B cell (primary cell): ENCODE data around the gene NHSL1. TPM values are rescaled to one million over a fixed set of nuclear protein-coding genes. Genes with fewer than 3 reads are reported as not detected.
A peak's percentile ranks its signal among the peaks of the same experiment; 100 is the strongest.

Source experiments
- ATAC-seq: fragments of 200-7000 bp; cut with Tn5 transposase; one replicate; pipeline ENCODE4 v1.10.0; 2021; ENCODE audit warnings: low read depth, mild to moderate bottlenecking, moderate number of reproducible peaks, moderate library complexity
- CTCF ChIA-PET: fragments of 350-600 bp; sonication (Branson Sonifier 250); formaldehyde crosslinking; loops from one replicate; lab custom pipeline; 2021; ENCODE audit warnings: antibody characterized with exemption, inconsistent platforms; lab: Charles Lee
- POLR2A ChIA-PET: fragments of 350-600 bp; sonication (Branson Sonifier 250); formaldehyde crosslinking; loops from one replicate; lab custom pipeline; 2021; ENCODE audit warnings: antibody characterized with exemption; lab: Charles Lee
- DNase-seq: peaks from one replicate; pipeline ENCODE4 v3.0.0; 2013
- H2AFZ ChIP-seq: 2 replicates; pipeline ENCODE4 v1.6.1; 2012; ENCODE audit warnings: mild to moderate bottlenecking, low read depth, low read length; ENCODE audit not compliant: insufficient read depth, poor library complexity, severe bottlenecking
- H3K27ac ChIP-seq, 2 donors: 1 replicate in 1 of 2; 2 replicates in 1 of 2; pipeline ENCODE4 v1.5.1; 2012 to 2013; ENCODE audit warnings: low read length in 2 of 2, mild to moderate bottlenecking in 2 of 2, moderate library complexity in 1 of 2
- H3K27me3 ChIP-seq, 4 experiments: fragments of 200-600 bp in 1 of 4; sonication (generic) in 1 of 4; replicated peaks in 1 of 4; 1 replicate in 2 of 4; 2 replicates in 2 of 4; pipeline versions ENCODE4 v1.6.1 to v1.7.0; 2013 to 2016; ENCODE audit warnings: low read length in 3 of 4, mild to moderate bottlenecking in 2 of 4, mixed read lengths in 1 of 4, moderate library complexity in 1 of 4; ENCODE audit not compliant: insufficient read depth in 4 of 4, control insufficient read depth in 3 of 4; ENCODE audit errors: control extremely low read depth in 1 of 4
- H3K36me3 ChIP-seq, 2 experiments: replicated peaks in 1 of 2; 1 replicate in 1 of 2; 2 replicates in 1 of 2; pipeline versions ENCODE4 v1.6.1 to v1.7.1; 2013; ENCODE audit warnings: low read length in 1 of 2; ENCODE audit not compliant: insufficient read depth in 2 of 2, control insufficient read depth in 1 of 2; ENCODE audit errors: control extremely low read depth in 1 of 2, extremely low read depth in 1 of 2
- H3K4me1 ChIP-seq, 2 donors: fragments of 200-600 bp in 1 of 2; sonication (generic) in 1 of 2; 1 replicate in 1 of 2; 2 replicates in 1 of 2; pipeline versions ENCODE4 v1.5.1 to v1.6.1; 2013 to 2017; ENCODE audit warnings: low read length in 2 of 2; ENCODE audit not compliant: control insufficient read depth in 2 of 2, insufficient read depth in 2 of 2
- H3K4me2 ChIP-seq: replicated peaks from 2 replicates; pipeline ENCODE3; 2012; ENCODE audit warnings: mild to moderate bottlenecking, low read depth, low read length; ENCODE audit not compliant: poor library complexity, severe bottlenecking
- H3K4me3 ChIP-seq, 5 experiments: fragments of 200-600 bp in 1 of 5; sonication (generic) in 1 of 5; 1 replicate in 3 of 5; 2 replicates in 2 of 5; pipeline versions ENCODE4 v1.5.1 to v1.7.0; 2011 to 2016; ENCODE audit warnings: low read length in 4 of 5, mild to moderate bottlenecking in 4 of 5, low read depth in 2 of 5, control low read depth in 1 of 5, moderate library complexity in 1 of 5; ENCODE audit not compliant: insufficient read depth in 1 of 5; ENCODE audit errors: control extremely low read depth in 1 of 5, extremely low read depth in 1 of 5
- H3K79me2 ChIP-seq: fragments of 200-600 bp; sonication (generic); one replicate; pipeline ENCODE4 v1.6.0; 2016; ENCODE audit warnings: low read length; ENCODE audit not compliant: control insufficient read depth, insufficient read depth
- H3K9ac ChIP-seq: fragments of 200-600 bp; sonication (generic); 2 replicates; pipeline ENCODE4 v1.6.1; 2017; ENCODE audit warnings: mild to moderate bottlenecking, low read length, moderate library complexity
- H3K9me3 ChIP-seq, 3 donors: one replicate each; pipeline versions ENCODE4 v1.6.1 to v1.7.1; 2013; ENCODE audit warnings: low read length in 2 of 3; ENCODE audit not compliant: control insufficient read depth in 2 of 3, insufficient read depth in 1 of 3; ENCODE audit errors: control extremely low read depth in 1 of 3
- H4K20me1 ChIP-seq: 2 replicates; pipeline ENCODE4 v1.6.0; 2012; ENCODE audit warnings: mild to moderate bottlenecking, low read length; ENCODE audit not compliant: insufficient read depth, control insufficient read depth, poor library complexity, severe bottlenecking
- H3K27ac Mint-ChIP-seq: one replicate; pipeline ENCODE4 v1.8.0; 2021; ENCODE audit warnings: mixed read lengths
- H3K27me3 Mint-ChIP-seq: one replicate; pipeline ENCODE4 v1.8.0; 2021; ENCODE audit warnings: mixed read lengths
- H3K4me1 Mint-ChIP-seq: one replicate; pipeline ENCODE4 v1.8.0; 2021; ENCODE audit warnings: mixed read lengths
- H3K4me3 Mint-ChIP-seq: one replicate; pipeline ENCODE4 v1.8.0; 2021; ENCODE audit warnings: mixed read lengths
- H3K9me3 Mint-ChIP-seq: one replicate; pipeline ENCODE4 v1.8.0; 2022; ENCODE audit warnings: mixed read lengths; ENCODE audit not compliant: insufficient read depth
- CTCF ChIP-seq: fragments of 200-600 bp; IDR thresholded peaks from one replicate; pipeline ENCODE4 v1.8.0; 2022; ENCODE audit warnings: antibody characterized with exemption, mild to moderate bottlenecking
- EZH2 ChIP-seq: IDR thresholded peaks from 2 replicates; pipeline ENCODE4 v1.6.1; 2012; ENCODE audit warnings: borderline replicate concordance, low read depth, mild to moderate bottlenecking, moderate library complexity, low read length; ENCODE audit not compliant: insufficient read depth, poor library complexity, severe bottlenecking
- WGBS: methylation state at CpG from one replicate; pipeline ENCODE4 v1.1.5; 2013; ENCODE audit warnings: missing lambda C conversion rate; ENCODE audit not compliant: insufficient coverage; 5-methylcytosine and 5-hydroxymethylcytosine counted together
- intact Hi-C: fragments of 100-400 bp; cut with micrococcal nuclease; formaldehyde crosslinking; loops from one replicate; pipeline ENCODE4 v1.10.0; 2022
- polyA plus RNA-seq: library from polyadenylated mRNA; depleted of rRNA; stranded (reverse); fragments of >200 nt; gene quantifications from 2 replicates; pipeline ENCODE4 v1.2.3, GENCODE V29; 2012
- total RNA-seq, 2 donors: library from RNA; stranded (reverse); fragments of 120-200 nt in 1 of 2; gene quantifications; 1 replicate in 1 of 2; 2 replicates in 1 of 2; pipeline versions ENCODE4 v1.2.3 to v1.2.4, GENCODE V29; 2013 to 2022

Gene NHSL1
- total and polyA plus RNA-seq, 2 donors (not counting 1 experiment from before 2014, with no cell fraction given): 0.04 to 0.10 TPM

- Histone ChIP-seq H2AFZ (peak overlapping the region; percentile 97), H3K9ac (peak overlapping the region; percentile 94), H3K27me3 (no peaks in the 10 kb centered on the region), H3K36me3 (peaks cover 7 to 26% of the 10 kb centered on the region in 2 experiments), H3K4me2 (peak overlapping the region; percentile 99), H3K4me1 (peaks cover 8 to 16% of the 10 kb centered on the region in 2 donors), H3K79me2 (no peaks in the 10 kb centered on the region), H4K20me1 (no peaks in the 10 kb centered on the region), H3K9me3 (no peaks in the 10 kb centered on the region), H3K27ac (peak overlapping the region; percentile 55 to 93), H3K4me3 (peak overlapping the region; percentile 83 to 95 (median 93))
- intact Hi-C loops: loop anchor here (5.0 to 10.0 kb wide), 5 partner anchors 296 to 1299 kb away; partner anchors contain the start of genes ABRACL and PERP
- Mint-ChIP-seq H3K4me1 (peaks cover 23% of the 10 kb centered on the region), H3K27me3 (no peaks in the 10 kb centered on the region), H3K27ac (peak overlapping the region; percentile 90), H3K4me3 (peak overlapping the region; percentile 88), H3K9me3 (no peaks in the 10 kb centered on the region)
- POLR2A ChIA-PET: no interaction called here
- peak; percentile 11 for ATAC-seq
- no peak for DNase-seq
- under 1% methylated on average over 30 of the region's 30 CpGs for WGBS
- TF ChIP-seq CTCF (no peak), EZH2 (no peak)
- CTCF ChIA-PET: interaction anchor here (0.5 to 4.1 kb wide), 12 partner anchors 9 to 1696 kb away, joined by 3 to 39 read pairs (median 4); partner anchors contain the start of gene CCDC28A
Observed at GRCh38 chr6:138403324-138403800, 95.9 kb downstream of the NHSL1 start.

GRCh38 chr6:138402838-138403187, 96.5 kb downstream of the NHSL1 start:
- TF ChIP-seq EZH2: no peak
- no peak for TF ChIP-seq CTCF
- Histone ChIP-seq H3K4me1 (peaks cover 8 to 16% of the 10 kb centered on the region in 2 donors), H3K27ac (no peak overlapping the region), H3K4me2 (peak overlapping the region; percentile 99), H3K79me2 (no peaks in the 10 kb centered on the region), H4K20me1 (no peaks in the 10 kb centered on the region), H3K4me3 (peak overlapping the region in 4 of 5 experiments; percentile 2 to 95 (median 90)), H3K9ac (peak overlapping the region; percentile 94), H3K27me3 (no peaks in the 10 kb centered on the region), H2AFZ (peak overlapping the region; percentile 97), H3K9me3 (no peaks in the 10 kb centered on the region), H3K36me3 (peaks cover 5 to 21% of the 10 kb centered on the region in 2 experiments)
- POLR2A ChIA-PET: no interaction called here
- CTCF ChIA-PET: interaction anchor here (0.7 to 4.1 kb wide), 8 partner anchors 8 to 296 kb away, joined by 3 to 39 read pairs (median 4); no protein-coding TSS in a partner anchor
- Mint-ChIP-seq H3K27ac (peak overlapping the region; percentile 90), H3K27me3 (no peaks in the 10 kb centered on the region), H3K4me1 (peaks cover 23% of the 10 kb centered on the region), H3K4me3 (peak overlapping the region; percentile 88), H3K9me3 (no peaks in the 10 kb centered on the region)
- DNase-seq: no peak
- no peak for ATAC-seq
- WGBS: 100% methylated on average over 1 of the region's 8 CpGs
- intact Hi-C loops: loop anchor here (5.0 to 10.0 kb wide), 5 partner anchors 296 to 1298 kb away; partner anchors contain the start of genes ABRACL and PERP
